ENCODE data around the gene LTBP3. TPM values are rescaled to one million over a fixed set of nuclear protein-coding genes. Genes with fewer than 3 reads are reported as not detected.

The LTBP3 gene
- total and polyA plus RNA-seq, 12 donors, result 42.7 to 92.5 (median 72.8) TPM

- no peaks in the 10 kb centered on the region for H3K9me3 ChIP-seq
- WGBS, 2 donors, result 92 to 95% methylated on average over 3 of the region's 3 CpGs
- no peak overlapping the region for H3K4me3 ChIP-seq
- intact Hi-C loops (cut with DNase I), result no loop called here
- H3K36me3 ChIP-seq, result peaks cover 0 to 100% (median 5%) of the 10 kb centered on the region in 9 donors
- ATAC-seq, result no peak
- no peak for DNase-seq
- no peak for TF ChIP-seq CTCF (IDR thresholded peaks at IDR 0.05)
- H3K27me3 ChIP-seq, result no peaks in the 10 kb centered on the region
- H3K4me1 ChIP-seq, result peaks cover 0 to 25% (median 0%) of the 10 kb centered on the region in 9 donors
- H3K27ac ChIP-seq, result no peak overlapping the region
These were observed 9.8 kb downstream of the LTBP3 start for GRCh38 chr11:65548395-65548794.

GRCh38 chr11:65547446-65548125 is 10.6 kb downstream of the LTBP3 start:
- Histone ChIP-seq H3K4me3 (no peak overlapping the region), H3K9me3 (no peaks in the 10 kb centered on the region), H3K27ac (no peak overlapping the region), H3K4me1 (peaks cover 0 to 21% (median 0%) of the 10 kb centered on the region in 9 donors), H3K27me3 (no peaks in the 10 kb centered on the region), H3K36me3 (peaks cover 0 to 100% (median 5%) of the 10 kb centered on the region in 9 donors)
- intact Hi-C loops (cut with DNase I), result no loop called here
- no peak for DNase-seq
- 79 to 84% methylated on average over 50 to 52 of the region's 52 CpGs for WGBS, 2 donors
- no peak for ATAC-seq
- TF ChIP-seq CTCF (IDR thresholded peaks at IDR 0.05), result no peak

- 50 to 55% methylated on average over 49 to 60 of the region's 64 CpGs for WGBS, 2 donors
- peaks cover 2 to 20% (median 6%) of the 10 kb centered on the region in 9 donors for H3K4me1 ChIP-seq
- no peaks in the 10 kb centered on the region for H3K27me3 ChIP-seq
- ATAC-seq (peak; percentile 42 to 77 (median 60)), DNase-seq (peak; percentile 54 to 84)
- peak overlapping the region in 1 of 10 donors; percentile 62 for H3K27ac ChIP-seq
- H3K9me3 ChIP-seq, result no peaks in the 10 kb centered on the region
- peaks cover 0 to 95% (median 3%) of the 10 kb centered on the region in 9 donors for H3K36me3 ChIP-seq
- TF ChIP-seq CTCF (IDR thresholded peaks at IDR 0.05), result no peak
- peak overlapping the region in 2 of 10 donors; percentile 29 to 53 for H3K4me3 ChIP-seq
- intact Hi-C loops (cut with DNase I), result no loop called here
These were observed 11.8 kb downstream of the LTBP3 start for GRCh38 chr11:65546217-65546958.

- no peak for TF ChIP-seq CTCF (IDR thresholded peaks at IDR 0.05)
- 88 to 92% methylated on average over 4 of the region's 4 CpGs for WGBS, 2 donors
- ATAC-seq, result no peak
- DNase-seq, result no peak
- Histone ChIP-seq H3K9me3 (no peaks in the 10 kb centered on the region), H3K4me3 (peak overlapping the region in 1 of 10 donors; percentile 53), H3K36me3 (peaks cover 0 to 89% (median 3%) of the 10 kb centered on the region in 9 donors), H3K27ac (peak overlapping the region in 1 of 10 donors; percentile 62), H3K27me3 (no peaks in the 10 kb centered on the region), H3K4me1 (peaks cover 8 to 25% (median 11%) of the 10 kb centered on the region in 9 donors)
- intact Hi-C loops (cut with DNase I), result no loop called here
These were observed 12.3 kb downstream of the LTBP3 start for GRCh38 chr11:65545853-65546216.

All from heart right ventricle (tissue), 16 donors.